HG03060 (cell line): ENCODE measurements around the gene MTA1.

Experiments
- ATAC-seq: cut with Tn5 transposase; IDR thresholded peaks from one replicate; pipeline ENCODE4 v1.9.1; 2021; ENCODE audit warnings: low read depth, moderate number of reproducible peaks; ENCODE audit not compliant: unreplicated experiment

Gene MTA1

DNA sequence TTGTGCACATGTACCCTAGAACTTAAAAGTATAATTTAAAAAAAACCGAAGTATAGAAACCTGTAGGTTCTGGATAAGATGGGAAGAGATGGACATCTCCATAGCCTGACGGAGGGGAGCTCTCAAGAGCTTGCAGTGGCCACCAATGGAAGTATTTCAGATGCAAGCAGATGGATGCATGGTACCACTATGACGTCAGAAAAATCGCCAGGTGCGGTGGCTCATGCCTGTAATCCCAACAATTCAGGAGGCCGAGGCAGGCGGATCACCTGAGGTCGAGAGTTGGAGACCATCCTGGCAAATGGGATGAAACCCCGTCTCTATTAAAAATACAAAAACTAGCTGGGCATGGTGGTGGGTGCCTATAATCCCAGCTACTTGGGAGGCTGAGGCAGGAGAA lies 17.9 kb upstream of the MTA1 start:
- no peak for ATAC-seq

- ATAC-seq, result no peak
Measured at GRCh38 chr14:105408592-105408991, 11.0 kb upstream of the MTA1 start.

GRCh38 chr14:105409364-105409763 lies 10.3 kb upstream of the MTA1 start:
- no peak for ATAC-seq

- ATAC-seq, result no peak
Measured at GRCh38 chr14:105410642-105411016, 9.0 kb upstream of the MTA1 start.

- ATAC-seq, result no peak
Measured at GRCh38 chr14:105411017-105411941, 8.3 kb upstream of the MTA1 start.

- ATAC-seq, result no peak
Measured at GRCh38 chr14:105411985-105412770, 7.4 kb upstream of the MTA1 start.

- ATAC-seq, result no peak
Measured at GRCh38 chr14:105412771-105413543, 6.7 kb upstream of the MTA1 start.

GRCh38 chr14:105413544-105413886 lies 6.1 kb upstream of the MTA1 start:
- no peak for ATAC-seq

GRCh38 chr14:105414456-105415371 lies 4.9 kb upstream of the MTA1 start:
- no peak for ATAC-seq

DNA sequence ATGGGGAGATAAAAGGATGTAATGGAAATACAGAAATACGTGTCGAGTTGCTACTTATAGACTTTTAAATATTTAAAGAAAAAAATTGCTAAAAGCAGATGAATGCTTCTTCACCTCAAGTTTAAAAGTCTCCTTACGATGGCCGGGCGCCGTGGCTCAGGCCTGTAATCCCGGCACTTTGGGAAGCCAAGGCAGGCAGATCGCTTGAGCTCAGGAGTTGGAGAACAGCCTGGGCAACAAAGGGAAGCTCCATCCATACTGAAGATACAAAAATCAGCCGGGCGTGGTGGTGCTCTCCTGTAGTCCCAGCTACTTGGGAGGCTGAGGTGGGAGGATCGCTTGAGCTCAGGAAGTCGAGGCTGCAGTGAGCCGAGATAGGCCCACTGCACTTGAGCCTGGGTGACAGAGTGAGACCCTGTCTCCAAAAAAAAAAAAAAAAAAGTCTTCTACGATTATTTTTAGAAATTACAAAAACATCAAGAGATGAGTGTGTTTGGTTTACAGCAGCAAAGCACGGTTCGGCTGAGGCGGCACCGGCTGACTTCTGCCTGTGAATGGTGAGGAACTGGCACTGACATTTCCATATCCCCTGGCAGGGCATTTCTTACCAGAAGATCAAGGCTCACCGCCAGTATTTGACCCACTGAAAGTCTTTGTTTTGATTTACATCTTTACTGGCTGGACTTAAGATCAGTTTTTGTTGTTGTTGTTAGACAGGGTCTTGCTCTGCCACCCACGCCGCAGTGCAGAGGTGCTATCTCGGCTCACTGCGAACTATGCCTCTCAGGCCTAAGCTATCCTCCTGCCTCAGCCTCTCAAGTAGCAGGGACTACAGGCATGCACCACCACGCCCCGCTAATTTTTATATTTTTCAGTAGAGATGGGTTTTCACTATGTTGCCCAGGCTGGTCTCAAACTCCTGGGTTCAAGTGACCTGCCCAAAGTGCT lies 3.9 kb upstream of the MTA1 start:
- ATAC-seq, result no peak

DNA sequence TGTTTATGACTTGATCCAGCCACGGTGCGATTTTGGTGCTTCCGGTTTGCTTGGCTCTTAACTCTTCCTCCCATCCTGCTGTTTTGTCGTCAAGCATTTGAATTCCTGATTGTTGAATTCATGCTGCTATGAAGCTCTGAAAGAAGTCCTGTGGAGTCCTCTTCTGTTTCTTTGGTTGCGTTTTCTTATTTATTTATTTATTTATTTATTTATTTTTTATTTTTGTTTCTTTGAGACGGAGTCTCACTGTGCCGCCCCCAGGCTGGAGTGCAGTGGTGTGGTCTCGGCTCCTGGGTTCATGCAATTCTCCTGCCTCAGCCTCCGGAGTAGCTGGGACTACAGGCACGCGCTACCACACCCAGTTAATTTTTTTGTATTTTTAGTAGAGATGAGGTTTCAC lies 3.0 kb upstream of the MTA1 start:
- no peak for ATAC-seq

DNA sequence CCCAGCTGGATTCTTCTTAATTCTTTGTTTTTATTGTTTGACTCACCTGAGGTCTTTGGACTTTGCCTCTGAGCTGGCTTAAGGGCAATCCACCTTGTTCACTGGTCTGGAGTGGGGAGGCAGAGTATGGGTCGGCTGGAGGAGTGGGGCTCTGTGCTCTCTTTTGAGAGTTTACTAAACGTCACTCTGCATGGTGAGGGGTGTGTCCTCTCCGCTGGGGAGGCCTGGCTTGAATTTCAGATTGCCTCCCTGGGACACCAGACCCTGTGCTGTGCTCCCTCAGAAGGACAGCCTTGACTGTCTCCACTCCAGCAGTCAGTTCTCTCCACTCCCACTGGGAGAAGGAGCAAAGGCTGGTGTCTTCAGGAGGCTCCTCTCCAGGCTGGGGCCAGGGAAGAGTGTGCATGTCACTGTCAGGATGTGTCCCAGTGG lies 1.9 kb upstream of the MTA1 start:
- ATAC-seq, result no peak

DNA sequence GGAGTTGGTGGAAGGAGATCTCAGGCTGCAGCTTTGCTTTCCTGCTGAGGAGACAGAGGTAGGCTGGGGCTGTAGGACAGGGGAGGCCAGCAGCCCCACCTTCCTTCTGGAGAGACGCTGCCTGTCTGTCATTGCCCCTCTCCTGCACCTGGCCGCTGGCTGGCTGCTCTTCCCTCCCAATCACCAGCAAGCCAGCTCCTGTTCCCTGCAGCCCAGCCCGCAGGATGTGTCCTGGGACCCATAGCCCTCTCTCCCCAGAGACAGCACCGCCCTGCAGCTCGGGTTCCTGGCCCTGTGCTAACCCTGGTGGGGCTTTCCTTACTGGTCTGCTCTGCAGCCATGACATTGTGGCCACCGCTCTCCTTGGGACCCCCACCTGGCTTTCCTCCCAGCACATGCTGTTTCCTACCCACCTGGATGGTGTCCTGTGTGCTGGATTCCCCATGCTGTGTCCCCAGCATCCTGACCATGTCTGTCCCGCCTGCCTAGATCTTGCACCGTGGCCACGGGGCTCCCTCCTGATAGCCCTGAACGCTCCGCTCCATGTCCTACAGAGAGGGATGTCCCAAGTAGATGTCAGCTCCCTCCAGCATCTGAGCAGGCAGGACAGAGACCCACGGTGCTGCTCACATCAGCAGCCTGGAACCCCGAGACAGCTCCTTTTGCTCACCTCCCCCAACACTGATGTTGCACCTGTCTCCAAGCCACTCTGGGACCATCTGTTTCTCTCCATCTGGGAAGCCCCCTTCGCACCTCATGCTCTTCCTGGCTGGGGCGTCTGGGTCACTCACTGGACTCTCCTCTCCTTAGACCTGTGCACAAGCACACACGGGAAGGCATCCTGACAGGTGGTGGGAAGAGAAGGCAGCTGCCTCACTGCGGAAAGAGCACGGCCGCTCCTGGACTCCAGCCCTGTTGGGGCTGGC lies 1.1 kb upstream of the MTA1 start:
- no peak for ATAC-seq

DNA sequence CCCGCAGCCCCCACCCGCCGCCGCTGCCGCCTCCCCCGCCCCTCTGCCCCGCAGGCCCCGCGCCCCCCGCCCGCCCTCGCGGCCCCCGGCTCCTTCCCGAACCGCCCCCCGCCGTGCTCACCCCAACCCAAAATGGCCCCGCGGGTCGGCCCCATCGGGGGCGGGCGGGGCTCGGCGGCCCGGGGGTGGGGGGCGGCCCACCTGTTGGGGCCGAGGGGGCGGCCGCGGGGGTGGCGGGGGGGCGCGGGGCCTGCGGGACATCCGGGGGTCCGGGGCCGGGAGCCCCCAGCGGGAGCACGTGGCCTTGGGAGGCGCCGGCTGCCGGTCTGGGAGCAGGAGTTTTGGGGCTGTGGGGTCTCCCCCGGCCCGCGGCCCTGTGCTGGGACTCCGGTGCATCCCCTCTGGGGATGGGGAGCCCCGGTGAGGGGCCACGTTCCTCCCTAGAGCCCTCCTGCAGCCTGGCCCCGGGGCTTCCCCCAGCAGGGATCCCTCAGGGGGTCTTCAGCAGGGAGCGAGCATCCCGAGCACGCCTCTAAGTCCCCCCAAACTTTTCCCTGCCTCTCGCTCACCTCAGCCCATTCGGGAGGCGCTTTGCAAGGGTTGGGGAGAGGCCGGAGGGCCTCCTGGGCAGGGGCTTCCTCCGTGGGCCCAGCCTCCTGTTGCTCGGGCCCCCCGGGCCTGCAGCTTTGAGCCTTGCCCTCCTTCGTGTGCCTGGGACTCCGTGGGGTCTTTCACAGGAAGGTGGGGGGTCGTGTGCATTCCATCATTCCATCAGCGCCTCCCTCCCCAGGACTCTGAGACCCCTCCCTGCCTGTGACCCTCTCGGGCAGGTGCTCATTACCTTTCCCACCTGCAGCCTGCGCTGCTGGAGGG lies 710 bp downstream of the MTA1 start:
- ATAC-seq, result no peak

GRCh38 chr14:105420974-105421674 lies 1.5 kb downstream of the MTA1 start:
- no peak for ATAC-seq
